GM10266 (cell line): ENCODE data around the gene CST6.

Experiments used
- DNase-seq: peaks from one replicate; pipeline ENCODE4 v3.0.0; 2012; ENCODE audit errors: extremely low spot score
- TF ChIP-seq, protein P1 (sequence below): IDR thresholded peaks from 2 replicates; pipeline ENCODE4 v1.5.1; 2012; ENCODE audit warnings: mild to moderate bottlenecking, low read depth; ENCODE audit not compliant: control insufficient read depth, insufficient read depth; ENCODE audit errors: missing control alignments

Gene CST6

DNA sequence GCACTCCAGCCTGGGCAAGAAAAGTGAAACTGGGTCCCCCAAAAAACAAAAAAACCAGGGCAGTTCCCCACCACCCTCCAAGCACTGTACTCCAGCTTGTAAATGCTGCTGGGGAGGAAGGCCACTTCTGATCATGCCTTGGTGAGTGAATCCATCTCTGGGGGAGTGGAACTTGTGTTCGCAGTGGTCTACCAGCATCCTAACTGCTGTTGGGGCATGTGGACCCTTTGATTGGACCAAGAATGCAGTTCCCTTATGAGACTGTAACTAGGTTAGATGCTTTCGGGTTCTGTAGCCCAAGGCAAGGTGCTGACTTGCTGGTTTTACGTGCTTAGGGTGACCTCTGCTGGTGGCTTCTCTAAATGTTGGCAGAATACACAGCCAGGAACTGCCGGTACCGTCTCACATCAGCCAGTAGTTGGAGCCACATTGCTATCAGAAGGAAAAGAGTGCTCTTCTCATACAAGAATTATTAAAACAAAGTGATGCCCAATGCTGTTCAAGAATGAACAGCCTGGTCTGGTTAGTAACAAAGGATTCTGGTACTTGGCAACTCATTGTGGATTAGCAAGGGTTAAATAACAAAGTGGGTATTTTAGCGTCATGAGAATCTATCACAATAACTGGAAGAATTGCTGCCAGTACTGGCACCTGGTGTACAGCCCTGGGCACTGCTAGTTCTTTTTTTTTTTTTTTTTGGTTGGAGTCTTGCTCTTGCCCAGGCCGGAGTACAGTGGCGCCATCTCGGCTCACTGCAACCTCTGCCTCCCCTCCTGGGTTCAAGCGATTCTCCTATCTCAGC is 22.8 kb upstream of the CST6 start:
- TF ChIP-seq, protein P1, sequence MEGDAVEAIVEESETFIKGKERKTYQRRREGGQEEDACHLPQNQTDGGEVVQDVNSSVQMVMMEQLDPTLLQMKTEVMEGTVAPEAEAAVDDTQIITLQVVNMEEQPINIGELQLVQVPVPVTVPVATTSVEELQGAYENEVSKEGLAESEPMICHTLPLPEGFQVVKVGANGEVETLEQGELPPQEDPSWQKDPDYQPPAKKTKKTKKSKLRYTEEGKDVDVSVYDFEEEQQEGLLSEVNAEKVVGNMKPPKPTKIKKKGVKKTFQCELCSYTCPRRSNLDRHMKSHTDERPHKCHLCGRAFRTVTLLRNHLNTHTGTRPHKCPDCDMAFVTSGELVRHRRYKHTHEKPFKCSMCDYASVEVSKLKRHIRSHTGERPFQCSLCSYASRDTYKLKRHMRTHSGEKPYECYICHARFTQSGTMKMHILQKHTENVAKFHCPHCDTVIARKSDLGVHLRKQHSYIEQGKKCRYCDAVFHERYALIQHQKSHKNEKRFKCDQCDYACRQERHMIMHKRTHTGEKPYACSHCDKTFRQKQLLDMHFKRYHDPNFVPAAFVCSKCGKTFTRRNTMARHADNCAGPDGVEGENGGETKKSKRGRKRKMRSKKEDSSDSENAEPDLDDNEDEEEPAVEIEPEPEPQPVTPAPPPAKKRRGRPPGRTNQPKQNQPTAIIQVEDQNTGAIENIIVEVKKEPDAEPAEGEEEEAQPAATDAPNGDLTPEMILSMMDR: peak; percentile 99
- peak; percentile 90 for DNase-seq

DNA sequence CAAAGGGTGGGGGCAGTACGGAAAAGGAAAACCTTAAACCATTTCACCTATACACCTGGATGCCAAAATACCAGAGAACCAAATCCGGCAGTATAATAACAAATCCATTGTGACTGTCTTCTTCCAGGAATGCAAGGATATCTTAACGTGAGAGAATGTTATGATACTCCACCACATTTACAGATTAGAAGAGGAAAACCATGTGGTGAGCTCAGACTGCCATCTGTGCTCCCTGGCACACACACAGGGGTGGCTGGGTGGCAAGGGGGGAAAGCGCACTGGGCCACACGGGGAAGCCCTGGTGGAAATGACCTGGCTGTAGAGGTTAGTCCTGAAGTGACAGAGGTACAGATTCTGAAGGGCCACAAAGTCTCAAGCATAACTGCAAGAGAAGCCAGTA is 19.8 kb upstream of the CST6 start:
- TF ChIP-seq, protein P1: no peak
- DNase-seq: no peak

DNA sequence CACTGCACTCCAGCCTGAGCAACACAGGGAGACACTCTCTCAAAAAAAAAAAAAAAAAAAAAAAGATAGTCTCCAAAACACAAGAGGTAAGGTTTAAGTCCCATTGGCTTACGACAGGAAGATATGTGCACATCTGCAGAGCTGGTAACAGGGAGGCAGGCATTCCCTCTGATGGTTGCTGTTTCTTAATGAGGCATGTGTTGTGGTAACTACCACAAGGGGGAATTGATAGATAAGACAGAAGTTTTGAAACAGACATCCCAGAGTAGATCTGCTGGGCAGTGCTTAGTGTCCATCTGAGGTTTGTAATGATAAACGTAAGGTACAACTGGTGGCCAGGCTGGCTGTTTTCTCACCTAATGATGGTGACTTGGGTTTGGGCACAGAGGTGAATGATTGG is 14.5 kb upstream of the CST6 start:
- no peak for DNase-seq

DNA sequence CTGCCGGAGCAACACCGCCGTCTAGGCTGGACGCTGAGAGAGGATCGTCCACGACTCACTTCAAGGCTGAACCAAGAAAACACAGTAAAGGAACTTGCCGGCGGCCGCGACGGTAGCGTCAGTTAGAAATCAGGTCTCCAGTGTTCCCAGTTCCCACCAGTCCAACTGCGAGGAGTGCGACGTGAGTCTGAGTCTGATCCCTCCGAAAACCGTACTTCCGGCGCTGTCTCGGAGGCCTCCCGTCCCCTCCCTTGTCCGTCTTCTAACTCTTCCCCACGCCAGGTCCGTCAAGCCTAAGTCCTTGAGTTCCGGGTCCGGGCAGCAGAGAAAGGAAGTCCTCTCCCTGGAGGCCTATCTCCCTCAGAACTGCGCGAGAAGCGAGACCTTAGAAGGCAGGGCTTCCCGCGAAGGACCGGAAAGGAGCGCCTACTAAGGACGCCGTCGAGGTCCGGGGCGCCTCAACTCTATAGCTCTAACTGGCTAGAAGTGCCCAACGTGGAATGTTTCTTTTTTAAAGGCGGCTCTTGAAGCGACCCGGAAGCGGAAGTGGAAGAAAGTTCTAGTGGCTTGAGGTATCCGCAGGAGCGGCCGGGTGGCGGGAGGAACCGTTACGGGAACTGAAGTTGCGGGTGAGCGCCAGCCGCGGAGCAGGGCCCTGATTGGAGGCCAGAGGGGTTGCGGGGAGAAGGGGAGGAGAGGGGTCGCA is 9.7 kb upstream of the CST6 start, which contains the start of the genes BANF1 and EIF1AD:
Gene BANF1 (plus strand): TSS at position 562 of the 706 bp plus-strand sequence. CDS start 748 bp downstream, outside the sequence.
Gene EIF1AD (minus strand): TSS at position 216 of the 706 bp plus-strand sequence. CDS start 1,768 bp downstream, outside the sequence.
- TF ChIP-seq, protein P1: peak; percentile 2
- peak; percentile 94 for DNase-seq

More for the DNA sequence above, 14.5 kb upstream of the CST6 start:
- TF ChIP-seq, protein P1: no peak

DNA sequence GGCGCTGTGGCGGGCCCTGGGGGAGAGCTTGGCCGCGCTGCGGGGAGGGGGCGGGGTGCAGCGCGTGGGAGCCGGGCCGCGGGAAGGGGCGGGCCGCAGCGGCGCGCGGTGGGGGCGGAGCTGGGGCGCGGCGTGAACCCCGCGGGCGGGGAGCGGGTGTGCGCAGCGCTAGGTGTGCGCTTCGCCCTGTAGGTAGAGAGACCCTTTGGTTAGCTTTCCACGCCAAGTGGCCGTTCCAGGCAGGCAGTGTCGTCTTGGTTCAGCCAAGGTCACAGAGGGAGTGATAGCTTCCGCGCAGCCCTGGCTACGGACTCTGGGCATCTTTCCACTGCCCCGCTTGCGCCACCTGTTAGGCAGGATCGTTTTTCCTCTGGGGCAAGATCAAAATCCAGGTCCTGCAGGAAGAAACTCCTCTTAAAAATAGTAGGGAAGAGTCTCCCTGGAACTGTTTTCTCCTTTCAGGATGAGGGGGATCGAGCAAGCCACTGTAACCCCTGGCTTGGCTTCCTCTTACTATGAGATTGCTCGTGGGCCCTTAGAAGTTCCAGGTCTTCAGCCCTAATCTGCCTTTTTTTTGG is 9.1 kb upstream of the CST6 start:
- DNase-seq: peak; percentile 85

DNA sequence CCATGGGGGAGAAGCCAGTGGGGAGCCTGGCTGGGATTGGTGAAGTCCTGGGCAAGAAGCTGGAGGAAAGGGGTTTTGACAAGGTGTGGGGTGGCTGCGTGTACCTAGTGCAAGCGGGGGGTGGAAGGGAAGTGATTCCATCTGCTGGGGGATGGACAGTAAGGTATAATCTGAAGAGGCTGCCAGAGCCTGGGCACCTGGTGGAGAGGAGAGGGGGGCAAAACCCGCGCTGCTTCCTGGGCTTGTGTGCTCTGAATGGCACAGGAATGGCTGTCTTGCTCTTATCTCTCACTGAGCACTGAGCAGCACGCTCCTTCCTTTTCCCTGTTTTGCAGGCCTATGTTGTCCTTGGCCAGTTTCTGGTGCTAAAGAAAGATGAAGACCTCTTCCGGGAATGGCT is 8.5 kb upstream of the CST6 start:
- TF ChIP-seq, protein P1: no peak
- no peak for DNase-seq

More for the DNA sequence above, 9.1 kb upstream of the CST6 start:
- TF ChIP-seq, protein P1: peak; percentile 12
